C4-2B (cell line): ENCODE results near the gene ZFP37.

Experiments used
- H3K27ac ChIP-seq: fragments of 450-650 bp; 2 replicates; pipeline ENCODE4 v1.5.1; 2017
- ZFX ChIP-seq: fragments of 450-650 bp; IDR thresholded peaks from 2 replicates; pipeline ENCODE4 v1.6.1; 2017
- TF ChIP-seq, protein P1 (sequence below): fragments of 450-650 bp; conservative IDR thresholded peaks from 2 replicates; pipeline ENCODE4 v1.5.1; 2017; ENCODE audit warnings: mild to moderate bottlenecking

ZFP37 gene

DNA sequence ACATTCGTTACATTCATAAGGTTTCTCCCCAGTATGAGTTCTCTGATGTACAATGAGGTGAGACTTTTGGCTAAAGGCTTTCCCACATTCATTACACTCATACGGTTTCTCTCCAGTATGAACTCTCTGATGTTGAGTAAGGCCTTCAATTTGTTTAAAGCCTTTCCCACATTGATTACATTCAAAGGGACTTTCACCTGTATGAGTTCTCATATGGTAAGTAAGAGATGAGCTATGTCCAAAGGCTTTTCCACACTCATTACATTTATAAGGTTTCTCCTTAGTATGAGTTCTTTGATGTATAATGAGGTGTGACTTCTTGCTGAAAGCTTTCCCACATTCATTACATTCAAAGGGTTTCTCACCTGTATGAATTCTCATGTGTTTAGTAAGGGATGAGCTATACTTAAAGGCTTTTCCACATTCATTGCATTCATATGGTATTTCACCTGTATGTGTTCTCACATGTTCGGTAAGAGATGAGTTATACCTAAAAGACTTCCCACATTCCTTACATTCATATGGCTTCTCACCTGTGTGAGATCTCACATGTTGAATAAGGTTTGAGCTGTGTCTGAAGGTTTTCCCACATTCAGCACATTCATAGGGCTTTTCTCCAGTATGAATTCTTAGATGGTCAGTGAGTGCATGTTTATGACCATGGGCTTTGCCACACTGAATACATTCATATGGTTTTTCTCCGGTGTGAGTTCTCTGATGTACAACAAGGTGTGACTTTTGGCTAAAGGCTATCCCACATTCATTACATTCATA, 13.5 kb downstream of the ZFP37 start:
- TF ChIP-seq, protein P1, sequence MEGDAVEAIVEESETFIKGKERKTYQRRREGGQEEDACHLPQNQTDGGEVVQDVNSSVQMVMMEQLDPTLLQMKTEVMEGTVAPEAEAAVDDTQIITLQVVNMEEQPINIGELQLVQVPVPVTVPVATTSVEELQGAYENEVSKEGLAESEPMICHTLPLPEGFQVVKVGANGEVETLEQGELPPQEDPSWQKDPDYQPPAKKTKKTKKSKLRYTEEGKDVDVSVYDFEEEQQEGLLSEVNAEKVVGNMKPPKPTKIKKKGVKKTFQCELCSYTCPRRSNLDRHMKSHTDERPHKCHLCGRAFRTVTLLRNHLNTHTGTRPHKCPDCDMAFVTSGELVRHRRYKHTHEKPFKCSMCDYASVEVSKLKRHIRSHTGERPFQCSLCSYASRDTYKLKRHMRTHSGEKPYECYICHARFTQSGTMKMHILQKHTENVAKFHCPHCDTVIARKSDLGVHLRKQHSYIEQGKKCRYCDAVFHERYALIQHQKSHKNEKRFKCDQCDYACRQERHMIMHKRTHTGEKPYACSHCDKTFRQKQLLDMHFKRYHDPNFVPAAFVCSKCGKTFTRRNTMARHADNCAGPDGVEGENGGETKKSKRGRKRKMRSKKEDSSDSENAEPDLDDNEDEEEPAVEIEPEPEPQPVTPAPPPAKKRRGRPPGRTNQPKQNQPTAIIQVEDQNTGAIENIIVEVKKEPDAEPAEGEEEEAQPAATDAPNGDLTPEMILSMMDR = no peak
- TF ChIP-seq ZFX = no peak
- no peak overlapping the region for H3K27ac ChIP-seq

DNA sequence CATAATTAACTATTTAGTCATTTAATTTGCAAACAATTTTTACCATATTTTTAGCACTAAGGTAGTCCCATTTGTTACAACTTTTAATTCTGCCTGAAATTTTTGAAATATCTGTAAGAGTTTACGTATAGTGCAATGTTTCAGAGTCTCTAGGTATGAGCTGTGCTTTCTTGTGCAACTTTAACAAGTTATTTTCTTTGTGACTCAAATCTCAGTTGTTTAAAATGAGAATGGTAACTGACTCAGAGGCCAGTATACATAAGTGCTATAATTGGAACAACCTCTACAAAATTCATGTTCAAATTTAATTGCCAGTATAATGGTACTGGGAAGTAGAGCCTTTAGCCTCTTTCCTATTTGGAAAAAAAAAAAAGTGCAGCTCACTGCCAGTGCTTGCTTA, 30.3 kb downstream of the ZFP37 start:
- TF ChIP-seq, protein P1 = no peak
- no peak for TF ChIP-seq ZFX
- H3K27ac ChIP-seq = no peak overlapping the region

DNA sequence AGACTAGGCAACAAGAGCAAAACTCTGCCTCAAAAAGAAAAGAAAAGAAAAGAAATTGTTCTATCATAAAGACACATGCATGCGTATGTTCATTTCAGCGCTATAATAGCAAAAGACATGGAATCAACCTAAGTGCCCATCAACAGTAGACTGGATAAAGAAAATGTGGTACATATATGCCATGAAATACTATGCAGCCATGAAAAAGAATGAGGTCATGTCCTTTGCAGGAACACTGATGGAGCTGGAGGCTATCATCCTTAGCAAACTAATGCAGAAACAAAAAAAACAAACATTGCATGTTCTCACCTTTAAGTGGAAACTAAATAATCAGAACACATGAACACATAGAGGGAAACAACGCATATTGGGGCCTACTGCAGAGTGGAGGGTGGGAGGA, 38.3 kb downstream of the ZFP37 start:
- H3K27ac ChIP-seq = no peak overlapping the region
- TF ChIP-seq, protein P1 = no peak
- no peak for TF ChIP-seq ZFX

DNA sequence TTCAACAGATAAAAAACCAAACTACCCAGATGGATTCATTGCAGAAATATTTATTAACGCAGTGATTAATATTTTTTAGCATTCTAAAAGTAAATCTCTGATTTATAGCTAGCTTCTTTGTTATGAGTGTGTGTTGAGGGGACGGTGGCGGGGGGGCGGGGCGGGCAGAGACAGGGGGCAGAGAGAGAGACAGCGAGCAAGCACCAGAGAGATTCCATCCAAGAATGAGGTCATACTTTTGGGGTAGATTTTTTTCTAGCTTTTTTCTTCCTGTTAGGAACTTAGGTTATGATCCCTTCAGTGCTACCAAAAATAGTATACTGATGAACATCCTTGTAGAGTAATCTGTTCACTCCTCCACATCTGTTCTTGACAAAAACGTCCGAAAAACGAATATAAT, 44.0 kb downstream of the ZFP37 start:
- H3K27ac ChIP-seq = no peak overlapping the region
- TF ChIP-seq, protein P1 = no peak
- TF ChIP-seq ZFX = no peak

DNA sequence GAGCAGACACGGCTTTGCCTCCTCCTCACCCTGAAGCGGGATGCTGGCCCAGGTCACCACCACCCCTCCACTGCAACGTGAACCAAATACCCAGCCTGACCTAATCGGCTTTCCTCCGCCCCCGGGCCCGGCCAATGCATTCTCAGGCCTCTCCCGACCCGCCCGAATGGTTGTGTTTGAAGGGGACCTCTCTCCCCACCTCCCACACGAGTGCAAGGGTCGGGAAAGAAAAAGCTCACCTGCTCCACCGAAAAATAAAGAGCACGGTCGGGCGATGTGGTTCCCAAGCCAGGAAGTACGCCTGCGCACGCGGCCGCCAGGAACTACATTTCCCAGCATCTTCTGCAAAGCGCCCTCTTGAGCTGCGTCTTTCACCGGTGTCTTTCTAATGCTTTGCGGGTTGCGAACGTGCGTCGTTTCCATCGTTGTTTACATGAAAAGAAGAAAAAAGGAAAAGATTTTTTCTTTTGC, 44.6 kb downstream of the ZFP37 start, which contains the start of gene ZNF883:
ZNF883 (minus strand) TSS at position 282 of the 471 bp plus-strand sequence.
- H3K27ac ChIP-seq = peak within 1 kb of the TSS; percentile 17; the same call in 1 of the 2 replicates
- TF ChIP-seq, protein P1 = peak; percentile 14
- peak; percentile 22; the same call in 1 of the 2 replicates for TF ChIP-seq ZFX

DNA sequence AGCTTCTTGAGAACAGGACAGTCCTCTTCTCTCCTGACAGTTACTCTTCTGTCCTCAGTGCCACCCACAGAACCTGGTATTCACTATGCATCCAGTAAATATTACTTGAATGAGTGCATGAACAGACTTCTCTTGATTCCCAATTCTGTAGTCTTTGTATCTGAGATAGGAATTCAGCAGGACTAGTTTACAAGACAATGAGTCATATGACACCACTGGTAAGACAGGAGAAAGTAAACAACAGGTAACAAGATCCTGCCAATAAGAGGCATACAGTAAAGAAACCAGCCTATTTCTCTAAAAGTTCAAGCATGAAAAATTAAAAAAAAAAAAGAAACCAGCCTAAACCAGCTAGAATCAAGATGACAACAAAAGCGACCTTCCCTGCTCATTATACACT, 50.7 kb downstream of the ZFP37 start:
- no peak overlapping the region for H3K27ac ChIP-seq
- no peak for TF ChIP-seq ZFX
- TF ChIP-seq, protein P1 = no peak

DNA sequence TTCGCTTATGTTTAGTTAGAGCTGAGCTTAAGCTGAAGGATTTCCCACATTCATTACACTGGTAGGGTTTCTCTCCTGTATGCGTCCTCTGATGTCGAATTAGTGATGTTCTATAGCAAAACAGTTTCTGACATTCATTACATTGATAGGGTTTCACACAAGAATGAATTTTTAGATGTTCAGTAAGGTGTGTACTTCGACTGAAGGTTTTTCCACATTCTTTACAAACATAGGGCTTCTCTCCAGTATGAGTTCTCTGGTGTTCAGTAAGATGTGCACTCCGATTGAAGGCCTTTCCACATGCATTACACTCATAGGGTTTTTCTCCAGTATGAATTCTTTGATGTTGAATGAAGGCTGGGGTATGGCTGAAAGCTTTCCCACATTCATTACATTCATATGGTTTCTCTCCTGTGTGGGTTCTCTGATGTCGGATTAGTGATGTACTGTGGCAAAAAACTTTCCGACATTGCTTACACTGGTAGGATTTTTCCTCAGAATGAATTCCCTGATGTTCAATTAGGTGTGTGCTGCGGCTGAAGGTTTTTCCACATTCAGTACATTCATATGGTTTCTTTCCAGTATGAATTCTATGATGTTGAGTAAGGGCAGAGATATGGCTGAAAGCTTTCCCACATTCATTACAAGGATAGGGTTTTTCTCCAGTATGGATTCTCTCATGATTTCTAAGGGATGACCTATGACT, 59.1 kb downstream of the ZFP37 start:
- TF ChIP-seq, protein P1 = no peak
- TF ChIP-seq ZFX = no peak
- H3K27ac ChIP-seq = no peak overlapping the region
